Measurements from ENCODE around the gene XPO4.

XPO4 gene

DNA sequence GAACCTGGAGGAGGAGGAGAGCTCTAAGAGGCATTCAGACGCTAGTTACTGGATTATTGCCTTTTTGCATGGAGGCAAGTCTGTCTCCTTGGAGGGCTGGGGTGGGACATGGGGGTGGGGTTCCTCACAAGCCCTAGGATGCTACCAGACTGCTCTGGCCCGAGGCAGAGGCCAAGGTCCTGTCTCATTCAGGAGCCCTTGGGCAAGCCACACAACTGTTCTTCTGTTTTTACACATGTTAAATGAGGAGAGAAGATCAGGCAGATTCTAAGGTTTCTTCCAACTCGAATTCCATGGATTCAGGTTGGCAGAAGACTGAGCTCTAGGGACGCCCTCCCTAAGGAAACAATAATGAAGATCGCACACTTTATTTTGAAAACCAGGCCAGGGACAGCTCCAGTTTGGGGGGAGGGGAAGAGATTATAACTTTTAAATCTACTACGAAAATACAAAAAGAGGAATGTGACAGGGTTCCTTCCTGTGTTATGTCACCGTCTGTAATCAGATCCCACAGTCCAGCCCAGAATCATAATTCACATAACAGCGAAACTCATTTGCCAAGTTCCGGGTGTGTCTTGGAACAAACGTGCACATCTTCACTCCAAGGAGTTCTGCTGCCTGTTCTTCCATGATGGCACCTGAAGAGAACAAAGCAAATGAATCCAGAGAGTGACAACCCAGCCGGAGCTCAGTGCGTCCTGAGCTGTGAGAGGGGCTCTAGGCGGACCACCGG lies 173.8 kb downstream of the XPO4 start:
- no CpG with 5 or more reads among the region's 14 CpGs for WGBS (ENCODE audit: extremely low coverage, insufficient coverage, insufficient read length)

DNA sequence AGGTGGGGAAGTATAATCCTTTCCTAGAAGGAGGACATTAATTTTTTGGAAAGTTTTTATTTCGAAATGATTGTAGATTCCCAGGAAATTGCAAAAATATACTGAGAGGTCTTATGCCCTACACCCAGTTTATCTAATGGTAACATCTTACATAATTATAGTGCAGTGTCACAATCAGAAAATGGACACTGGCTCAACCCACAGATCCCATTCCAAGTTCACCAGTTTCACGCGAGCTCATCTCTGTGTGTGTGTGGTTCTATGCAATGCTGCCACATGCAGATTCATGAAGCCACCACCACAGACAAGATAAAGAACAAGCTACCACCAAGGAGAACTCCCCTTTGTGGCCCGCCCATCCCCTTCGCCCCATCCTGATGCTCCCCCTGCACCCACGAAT lies 174.7 kb downstream of the XPO4 start:
- no peak overlapping the region for H3K14ac ChIP-seq (ENCODE audit: low read length)
- H3K4me3 ChIP-seq (ENCODE audit: low read depth, low read length): no peak overlapping the region
- no peak overlapping the region for H3K18ac ChIP-seq (ENCODE audit: low read length)
- no peak overlapping the region for H2AK5ac ChIP-seq (ENCODE audit: low read length)
- H4K12ac ChIP-seq (ENCODE audit: low read depth, low read length): no peak overlapping the region
- no peak overlapping the region for H4K8ac ChIP-seq (ENCODE audit: low read depth, low read length)
- WGBS (ENCODE audit: extremely low coverage, insufficient coverage, insufficient read length): no CpG with 5 or more reads among the region's 6 CpGs
- no peak overlapping the region for H3K4me2 ChIP-seq (ENCODE audit: low read length)
- no peak overlapping the region for H2BK120ac ChIP-seq (ENCODE audit: insufficient read depth, low read length, poor library complexity)
- H3K4me1 ChIP-seq (ENCODE audit: control insufficient read depth in 1 of 2, insufficient read depth in 2 of 2, low read length in 2 of 2): peaks cover 0 to 2% of the 10 kb centered on the region in 2 experiments
- no peak overlapping the region for H2BK12ac ChIP-seq (ENCODE audit: low read length)
- no peak overlapping the region for H2AFZ ChIP-seq (ENCODE audit: insufficient read depth, low read length, poor library complexity)
- DNase-seq: no peak
- no peak overlapping the region for H2BK5ac ChIP-seq (ENCODE audit: low read depth, low read length, poor library complexity)
- no peak overlapping the region for H3K27ac ChIP-seq (ENCODE audit: low read depth, low read length)
- no peak overlapping the region for H3K4ac ChIP-seq (ENCODE audit: low read depth, low read length)
- no peak overlapping the region for H3K9ac ChIP-seq (ENCODE audit: low read length)
- peaks cover 5% of the 10 kb centered on the region for H3K9me3 ChIP-seq (ENCODE audit: insufficient read depth, low read depth, low read length)
- no peak overlapping the region for H3K23ac ChIP-seq (ENCODE audit: low read length)
- H3K36me3 ChIP-seq (ENCODE audit: control insufficient read depth in 1 of 2, insufficient read depth in 2 of 2, low read length in 2 of 2): no peaks in the 10 kb centered on the region
- no peaks in the 10 kb centered on the region for H3K79me1 ChIP-seq (ENCODE audit: low read length)
- no peak overlapping the region for H4K91ac ChIP-seq (ENCODE audit: low read depth, low read length)
- no peaks in the 10 kb centered on the region for H3K79me2 ChIP-seq (ENCODE audit: control insufficient read depth, insufficient read depth, low read length, poor library complexity)
- no peaks in the 10 kb centered on the region for H3K27me3 ChIP-seq (ENCODE audit: insufficient read depth, low read length)

More for the DNA sequence above, 173.8 kb downstream of the XPO4 start:
- no peak overlapping the region for H3K4me3 ChIP-seq (ENCODE audit: low read depth, low read length)
- no peak for DNase-seq
- no peaks in the 10 kb centered on the region for H3K79me1 ChIP-seq (ENCODE audit: low read length)
- no peak overlapping the region for H3K4me2 ChIP-seq (ENCODE audit: low read length)
- no peak overlapping the region for H3K27ac ChIP-seq (ENCODE audit: low read depth, low read length)
- H3K9me3 ChIP-seq (ENCODE audit: insufficient read depth, low read depth, low read length): peaks cover 5% of the 10 kb centered on the region
- H3K18ac ChIP-seq (ENCODE audit: low read length): no peak overlapping the region
- H2BK12ac ChIP-seq (ENCODE audit: low read length): no peak overlapping the region
- H3K36me3 ChIP-seq (ENCODE audit: control insufficient read depth in 1 of 2, insufficient read depth in 2 of 2, low read length in 2 of 2): no peaks in the 10 kb centered on the region
- H2BK120ac ChIP-seq (ENCODE audit: insufficient read depth, low read length, poor library complexity): no peak overlapping the region
- H2AFZ ChIP-seq (ENCODE audit: insufficient read depth, low read length, poor library complexity): no peak overlapping the region
- no peak overlapping the region for H4K12ac ChIP-seq (ENCODE audit: low read depth, low read length)
- peaks cover 0 to 2% of the 10 kb centered on the region in 2 experiments for H3K4me1 ChIP-seq (ENCODE audit: control insufficient read depth in 1 of 2, insufficient read depth in 2 of 2, low read length in 2 of 2)
- no peak overlapping the region for H4K91ac ChIP-seq (ENCODE audit: low read depth, low read length)
- no peaks in the 10 kb centered on the region for H3K27me3 ChIP-seq (ENCODE audit: insufficient read depth, low read length)
- H3K14ac ChIP-seq (ENCODE audit: low read length): no peak overlapping the region
- H2AK5ac ChIP-seq (ENCODE audit: low read length): no peak overlapping the region
- no peak overlapping the region for H4K8ac ChIP-seq (ENCODE audit: low read depth, low read length)
- H2BK5ac ChIP-seq (ENCODE audit: low read depth, low read length, poor library complexity): no peak overlapping the region
- no peak overlapping the region for H3K23ac ChIP-seq (ENCODE audit: low read length)
- H3K9ac ChIP-seq (ENCODE audit: low read length): no peak overlapping the region
- H3K4ac ChIP-seq (ENCODE audit: low read depth, low read length): no peak overlapping the region
- no peaks in the 10 kb centered on the region for H3K79me2 ChIP-seq (ENCODE audit: control insufficient read depth, insufficient read depth, low read length, poor library complexity)

Data from trophoblast cell (in vitro differentiated cells and primary cell).